HG03039 (cell line): ENCODE results near the gene TRAK2.
A peak's percentile ranks its signal among the peaks of the same experiment; 100 is the strongest.
"Not testable (repeated sequence)": the region's sequence is repeated elsewhere in the genome, so short reads cannot be mapped to it uniquely, and the experiment has no call there.

Experiments
- ATAC-seq: cut with Tn5 transposase; IDR thresholded peaks from one replicate; pipeline ENCODE4 v1.9.1; 2021; ENCODE audit warnings: mild to moderate bottlenecking, moderate library complexity; ENCODE audit not compliant: unreplicated experiment

TRAK2 gene

GRCh38 chr2:201452058-201452921, 1.0 kb upstream of the TRAK2 start:
- peak; percentile 8 for ATAC-seq

GRCh38 chr2:201450954-201451291, 335 bp downstream of the TRAK2 start:
- peak; percentile 23 for ATAC-seq

DNA sequence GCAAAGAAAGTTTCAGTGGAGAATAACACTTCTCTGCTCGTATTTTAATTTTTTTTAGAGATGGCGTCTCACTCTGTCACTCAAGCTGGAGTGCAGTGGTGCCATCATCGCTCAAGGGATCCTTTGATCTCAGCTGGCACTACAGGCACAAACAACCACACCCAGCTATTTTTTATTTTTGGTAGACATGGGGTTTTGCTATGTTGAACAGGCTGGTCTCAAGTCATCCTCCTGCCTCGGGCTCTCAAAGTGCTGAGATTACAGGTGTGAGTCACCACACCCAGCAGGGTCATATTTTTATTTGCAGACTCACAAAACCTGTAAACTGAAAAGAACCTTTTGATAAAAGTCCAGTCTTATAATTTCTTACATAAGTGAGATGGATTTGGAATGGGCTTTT, 2.6 kb downstream of the TRAK2 start:
- no peak for ATAC-seq

DNA sequence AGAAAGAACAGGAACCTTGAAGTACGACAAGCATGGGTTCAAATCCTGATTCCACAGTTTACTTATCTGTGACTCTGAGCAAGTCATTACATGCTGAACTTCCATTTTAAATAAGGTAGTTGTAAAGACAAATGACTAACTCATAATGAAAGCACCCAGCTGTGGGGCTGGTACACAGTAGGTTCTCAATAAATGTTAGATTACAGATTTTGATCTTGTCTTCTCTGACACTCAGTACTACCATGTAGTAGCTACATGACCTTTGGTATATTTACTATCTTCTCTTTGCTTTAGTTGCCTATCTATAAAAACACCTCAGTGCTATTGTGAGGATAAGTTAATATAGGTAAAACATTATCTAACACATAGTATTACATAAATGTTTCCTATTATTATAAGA, 3.2 kb downstream of the TRAK2 start:
- ATAC-seq, result no peak

GRCh38 chr2:201447086-201447485, 4.2 kb downstream of the TRAK2 start:
- ATAC-seq, result no peak

DNA sequence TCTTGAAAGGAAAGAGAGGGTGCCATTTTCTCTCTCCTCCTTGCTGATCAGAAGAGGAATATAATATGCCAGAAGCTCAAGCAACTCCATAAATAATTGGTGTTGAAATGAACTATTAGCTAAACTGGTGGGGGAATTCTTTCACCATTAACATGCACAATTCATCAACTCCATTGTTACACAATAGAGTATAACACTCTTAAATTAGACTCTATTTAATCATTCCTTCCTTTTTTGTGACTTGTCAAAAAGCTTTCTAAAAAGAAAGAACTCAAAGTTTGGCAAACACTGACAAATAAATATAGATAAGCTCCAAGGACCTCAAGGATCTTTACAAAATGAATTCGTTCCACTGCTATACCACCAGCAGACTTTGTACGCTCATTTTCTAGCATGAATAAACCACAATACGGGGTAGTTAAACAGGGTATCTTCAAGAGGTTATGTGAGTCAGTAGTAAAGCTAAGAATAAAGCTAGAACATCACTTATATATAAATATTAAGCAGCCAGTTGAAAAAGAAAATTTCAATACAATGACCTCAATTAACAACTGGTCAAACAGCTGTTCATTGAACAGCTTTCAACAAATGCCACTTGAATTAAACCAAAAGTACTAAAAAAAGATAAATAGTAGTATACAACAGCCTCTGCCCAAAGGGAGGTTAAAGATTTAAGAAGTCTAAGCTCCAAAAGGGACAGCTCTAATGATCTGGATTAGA, 6.4 kb downstream of the TRAK2 start:
- ATAC-seq, result no peak

- no peak for ATAC-seq
Measured at GRCh38 chr2:201441409-201441808, 9.8 kb downstream of the TRAK2 start.

DNA sequence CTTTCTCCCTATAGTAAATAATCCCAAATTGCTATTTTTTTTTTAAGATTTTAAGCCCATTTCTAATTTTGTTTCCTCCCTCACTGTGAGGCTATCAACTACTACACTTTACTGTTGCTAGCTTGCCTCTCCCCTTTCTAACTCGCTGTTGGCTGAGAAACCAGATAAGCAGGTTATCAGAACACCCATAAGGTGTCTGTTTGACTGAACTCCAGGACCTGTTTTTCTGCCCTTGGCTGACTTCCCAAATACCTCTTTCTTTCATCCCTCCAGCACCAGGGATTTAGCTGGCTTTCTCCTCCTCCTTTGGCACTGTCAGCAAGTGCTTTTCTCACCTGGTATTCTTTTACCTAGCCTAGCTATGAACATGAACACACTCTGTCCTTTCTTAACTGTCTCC, 11.1 kb downstream of the TRAK2 start:
- no peak for ATAC-seq

DNA sequence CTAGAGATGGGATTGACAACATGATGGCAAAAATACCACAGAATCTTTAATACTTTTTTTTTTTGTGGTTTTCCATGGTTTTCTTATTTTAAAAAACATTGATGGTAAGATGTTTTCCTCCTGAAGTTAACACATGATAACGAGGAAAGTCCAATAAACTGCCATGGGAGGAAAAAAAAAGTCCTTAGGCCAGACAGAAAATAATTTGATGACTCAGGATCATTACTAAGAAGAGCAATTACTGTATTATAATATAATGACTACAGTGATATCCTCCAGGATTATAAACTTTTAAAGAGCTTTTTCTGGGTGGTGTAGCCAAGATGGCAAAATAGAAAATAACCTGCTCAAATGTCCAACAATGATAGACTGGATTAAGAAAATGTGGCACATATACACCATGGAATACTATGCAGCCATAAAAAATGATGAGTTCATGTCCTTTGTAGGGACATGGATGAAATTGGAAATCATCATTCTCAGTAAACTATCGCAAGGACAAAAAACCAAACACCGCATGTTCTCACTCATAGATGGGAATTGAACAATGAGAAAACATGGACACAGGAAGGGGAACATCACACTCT, 11.8 kb downstream of the TRAK2 start:
- ATAC-seq, result not testable (repeated sequence)

DNA sequence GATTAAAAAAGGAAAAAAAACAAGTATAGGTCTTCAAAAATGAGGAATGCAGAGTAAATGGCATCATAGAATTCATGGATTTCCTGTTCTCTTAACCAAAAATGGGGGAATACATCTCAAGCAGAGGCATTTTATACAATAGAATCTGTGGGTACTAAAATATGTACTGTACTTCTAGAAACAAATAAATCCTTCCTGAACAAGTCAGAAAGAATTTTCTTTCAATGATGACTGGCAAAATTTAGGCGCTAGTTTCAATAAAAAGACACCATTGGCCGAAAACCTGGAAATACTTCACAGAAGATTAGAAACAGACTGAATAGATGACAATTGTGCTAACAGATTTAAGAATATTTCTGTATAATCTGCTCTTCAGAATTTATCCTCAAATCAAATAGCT, 15.1 kb downstream of the TRAK2 start:
- no peak for ATAC-seq

- ATAC-seq, result no peak
Measured at GRCh38 chr2:201433394-201433995, 17.8 kb downstream of the TRAK2 start.

DNA sequence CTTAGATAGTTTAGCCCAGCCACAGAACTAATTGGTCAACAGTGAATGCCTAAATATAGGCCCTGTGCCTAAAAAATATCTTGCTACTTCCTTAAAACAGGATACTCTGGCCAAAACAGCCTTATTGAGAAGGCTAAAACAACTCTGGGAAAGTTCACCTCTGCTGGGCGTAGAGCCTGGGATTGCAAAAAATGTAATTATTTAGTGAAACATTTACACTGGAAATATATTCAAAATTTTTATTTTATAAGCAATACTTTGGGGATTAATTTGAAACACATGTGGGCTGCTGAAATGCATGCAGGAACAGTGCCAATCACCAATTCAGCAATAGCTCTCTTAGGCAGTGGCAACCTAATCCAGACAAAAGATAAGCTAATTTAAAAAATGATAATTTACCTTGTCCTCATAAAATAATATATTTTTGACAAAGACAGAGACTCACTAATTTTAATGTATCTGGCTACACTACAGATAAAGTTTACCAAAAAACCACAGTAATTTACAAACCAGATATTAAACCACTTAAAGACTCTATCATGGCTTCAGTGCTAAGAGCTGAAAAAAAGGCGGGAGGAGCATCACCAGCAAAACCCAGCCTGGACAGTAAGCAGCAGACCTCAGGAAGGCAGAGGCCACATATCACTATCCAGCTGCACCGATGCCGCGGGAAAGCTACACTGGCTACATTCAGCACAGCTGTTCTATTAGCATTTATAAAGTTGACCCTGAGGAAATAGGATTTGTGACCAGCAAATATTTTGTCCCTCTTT, 18.5 kb downstream of the TRAK2 start:
- ATAC-seq, result no peak

- ATAC-seq, result no peak
Measured at GRCh38 chr2:201432038-201432620, 19.1 kb downstream of the TRAK2 start.

DNA sequence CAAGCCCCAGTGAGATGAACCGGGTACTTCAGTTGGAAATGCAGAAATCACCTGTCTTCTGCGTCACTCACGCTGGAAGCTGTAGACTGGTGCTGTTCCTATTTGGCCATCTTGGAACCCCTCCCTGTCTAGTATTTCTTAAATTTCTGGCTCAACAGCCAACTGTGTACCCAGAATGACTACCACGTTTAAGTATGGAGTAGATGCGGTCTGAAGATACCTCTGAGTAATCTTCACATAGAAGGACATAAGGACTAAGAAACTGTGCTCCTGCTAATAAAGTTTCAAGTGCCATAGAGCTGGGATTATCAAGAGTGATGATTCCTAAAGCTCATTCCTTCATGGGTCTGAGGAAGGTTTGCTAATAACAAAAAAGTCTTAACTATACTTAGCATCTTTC, 20.4 kb downstream of the TRAK2 start:
- no peak for ATAC-seq

GRCh38 chr2:201430322-201430721, 20.9 kb downstream of the TRAK2 start:
- not testable (repeated sequence) for ATAC-seq

DNA sequence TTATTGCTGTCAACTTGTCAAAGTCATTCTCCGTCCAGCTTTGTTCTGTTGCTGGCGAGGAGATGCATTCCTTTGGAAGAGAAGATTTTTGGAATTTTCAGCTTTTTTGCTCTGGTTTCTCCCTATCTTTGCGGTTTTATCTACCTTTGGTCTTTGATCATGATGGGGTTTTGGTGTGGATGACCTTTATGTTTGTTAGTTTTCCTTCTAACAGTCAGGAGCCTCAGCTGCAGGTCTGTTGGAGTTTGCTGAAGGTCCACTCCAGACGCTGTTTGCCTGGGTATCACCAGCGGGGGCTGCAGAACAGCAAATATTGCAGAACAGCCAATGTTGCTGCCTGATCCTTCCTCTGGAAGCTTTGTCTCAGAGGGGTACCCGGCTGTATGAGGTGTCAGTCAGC, 21.4 kb downstream of the TRAK2 start:
- not testable (repeated sequence) for ATAC-seq

DNA sequence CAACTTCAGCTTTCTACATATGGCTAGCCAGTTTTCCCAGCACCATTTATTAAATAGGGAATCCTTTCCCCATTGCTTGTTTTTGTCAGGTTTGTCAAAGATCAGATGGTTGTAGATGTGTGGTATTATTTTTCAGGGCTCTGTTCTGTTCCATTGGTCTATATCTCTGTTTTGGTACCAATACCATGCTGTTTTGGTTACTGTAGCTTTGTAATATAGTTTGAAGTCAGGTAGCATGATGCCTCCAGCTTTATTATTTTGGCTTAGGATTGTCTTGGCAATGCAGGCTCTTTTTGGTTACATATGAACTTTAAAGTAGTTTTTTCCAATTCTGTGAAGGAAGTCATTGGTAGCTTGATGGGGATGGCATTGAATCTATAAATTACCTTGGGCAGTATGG, 22.9 kb downstream of the TRAK2 start:
- ATAC-seq, result not testable (repeated sequence)

DNA sequence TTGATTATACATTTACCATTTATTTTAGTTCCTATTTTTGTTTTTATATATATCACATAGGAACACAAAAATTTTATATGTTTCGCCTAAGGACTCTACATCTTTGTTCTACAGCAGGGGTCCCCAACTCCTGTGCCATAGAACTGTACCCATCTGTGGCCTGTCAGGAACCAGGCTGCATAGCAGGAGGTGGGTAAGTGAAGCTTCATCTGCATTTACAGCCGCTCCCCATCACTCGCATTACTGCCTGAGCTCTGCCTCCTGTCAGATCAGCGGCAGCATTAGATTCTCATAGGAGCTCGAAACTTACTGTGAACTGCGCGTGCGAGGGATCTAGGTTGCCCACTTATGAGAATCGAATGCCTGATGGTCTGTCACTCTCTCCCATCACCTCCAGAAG, 25.3 kb downstream of the TRAK2 start:
- no peak for ATAC-seq

- ATAC-seq, result no peak
Measured at GRCh38 chr2:201420442-201421113, 30.7 kb downstream of the TRAK2 start.

DNA sequence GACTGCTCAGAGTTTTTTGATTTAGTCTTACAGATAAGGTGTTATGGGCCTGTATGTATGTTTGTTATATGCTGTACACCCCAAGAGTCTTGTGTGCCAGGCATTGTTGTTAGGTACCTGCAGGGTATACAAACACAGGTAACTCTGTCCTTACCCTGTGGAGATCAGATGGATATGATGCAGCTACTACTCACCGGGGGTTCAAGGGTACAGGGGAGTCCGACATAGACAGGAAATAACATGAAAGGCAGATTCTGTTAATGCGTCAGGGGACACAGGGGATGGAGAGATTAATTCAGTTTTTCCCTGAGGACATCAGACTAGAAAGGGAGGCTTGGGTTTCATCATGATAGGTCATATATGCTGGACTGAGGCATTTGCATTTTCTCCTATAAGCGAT, 31.3 kb downstream of the TRAK2 start:
- ATAC-seq, result no peak
